ENCODE results near the gene UCK2.

Gene UCK2

DNA sequence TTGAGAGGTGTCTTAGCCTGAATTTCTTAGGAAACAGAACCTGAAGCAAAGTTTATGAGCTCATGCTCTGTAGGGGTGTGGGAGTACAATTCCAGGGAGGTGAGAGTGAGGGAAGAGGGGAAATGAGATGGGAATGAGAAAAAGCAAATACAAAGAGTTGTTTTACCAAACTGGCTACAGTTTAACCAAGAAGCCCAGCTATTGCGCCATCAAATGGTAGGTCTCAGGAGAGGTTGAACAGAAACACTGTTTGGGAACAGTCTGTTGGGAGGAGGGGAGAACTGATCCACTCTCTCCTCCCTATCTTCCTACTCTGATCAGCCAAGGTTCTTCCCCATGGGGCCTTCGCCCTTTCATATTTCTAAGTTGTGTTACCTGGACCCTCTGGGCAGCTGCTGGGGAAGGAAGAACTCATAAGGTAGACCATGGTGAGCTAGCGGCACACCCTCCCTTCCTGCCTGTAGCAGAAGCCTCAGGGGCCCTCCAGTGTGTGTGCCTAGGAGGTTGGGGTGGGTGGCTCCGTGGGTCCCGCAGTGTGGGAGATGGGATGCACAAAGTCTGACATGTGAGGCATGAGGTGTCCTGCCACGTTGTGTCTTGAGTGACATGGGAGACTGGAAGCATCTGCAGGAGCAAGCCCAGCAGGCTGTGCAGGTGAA, 120.5 kb downstream of the UCK2 start:
- DNase-seq, result no peak

GRCh38 chr1:165949335-165950130, 122.1 kb downstream of the UCK2 start:
- DNase-seq, result no peak

GRCh38 chr1:165954940-165955339, 127.5 kb downstream of the UCK2 start:
- DNase-seq, result no peak

GRCh38 chr1:165958306-165958705, 130.9 kb downstream of the UCK2 start:
- DNase-seq, result no peak

- no peak for DNase-seq
These were observed 132.7 kb downstream of the UCK2 start for GRCh38 chr1:165960136-165960535.

DNA sequence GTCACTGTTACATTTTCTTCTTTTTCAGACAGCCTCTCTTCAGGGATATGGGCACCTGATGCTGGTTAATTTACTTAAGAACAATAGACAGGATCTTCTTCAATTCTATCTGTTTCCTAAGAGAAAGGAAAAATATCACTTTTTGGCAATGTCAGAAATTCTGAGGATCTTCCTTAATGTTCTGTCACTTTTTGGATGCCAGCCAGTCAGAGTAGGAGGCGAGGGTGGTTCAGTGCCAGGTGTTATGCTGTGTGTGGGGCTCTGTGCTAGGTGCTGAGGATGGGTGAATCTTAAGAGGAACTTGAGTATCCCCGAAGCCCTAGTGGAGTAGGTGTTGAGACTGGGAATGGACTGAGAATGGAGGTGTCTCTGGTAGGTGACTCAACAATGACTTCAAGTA, 133.5 kb downstream of the UCK2 start:
- DNase-seq, result no peak
